ENCODE data around the gene MARK4. TPM values are rescaled to one million over a fixed set of nuclear protein-coding genes. Genes with fewer than 3 reads are reported as not detected.

Gene MARK4
- total and polyA plus RNA-seq, 2 experiments from 2014 or later, result 14.8 to 23.0 TPM

DNA sequence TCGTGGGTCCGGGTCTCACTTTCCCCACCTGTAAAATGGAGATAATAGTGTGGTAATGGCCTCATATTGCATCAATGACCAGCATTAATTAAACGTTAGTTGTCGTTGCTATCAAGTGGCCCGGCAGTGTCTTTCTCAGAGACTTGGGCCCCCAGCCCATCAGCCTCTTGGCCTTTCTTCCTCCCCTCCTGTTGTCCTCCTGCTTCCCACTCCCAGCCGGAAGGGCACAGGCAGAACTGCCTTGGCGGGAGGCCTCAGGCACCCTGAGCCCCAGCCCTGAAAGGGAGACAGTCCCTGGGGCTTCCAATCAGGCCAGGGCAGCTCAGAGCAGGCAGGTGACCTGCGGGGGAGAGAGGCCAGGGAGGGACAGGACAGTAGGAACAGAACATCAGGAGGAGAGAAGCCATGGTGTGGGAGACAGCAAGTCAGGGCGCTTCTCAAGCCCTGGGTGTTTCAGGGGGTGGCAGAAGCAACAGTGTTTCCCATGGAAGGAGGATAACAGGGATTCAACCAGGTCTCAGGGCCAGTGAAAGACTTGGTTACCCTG is 4.6 kb downstream of the MARK4 start:
- DNase-seq (ENCODE audit: low spot score), result no peak

DNA sequence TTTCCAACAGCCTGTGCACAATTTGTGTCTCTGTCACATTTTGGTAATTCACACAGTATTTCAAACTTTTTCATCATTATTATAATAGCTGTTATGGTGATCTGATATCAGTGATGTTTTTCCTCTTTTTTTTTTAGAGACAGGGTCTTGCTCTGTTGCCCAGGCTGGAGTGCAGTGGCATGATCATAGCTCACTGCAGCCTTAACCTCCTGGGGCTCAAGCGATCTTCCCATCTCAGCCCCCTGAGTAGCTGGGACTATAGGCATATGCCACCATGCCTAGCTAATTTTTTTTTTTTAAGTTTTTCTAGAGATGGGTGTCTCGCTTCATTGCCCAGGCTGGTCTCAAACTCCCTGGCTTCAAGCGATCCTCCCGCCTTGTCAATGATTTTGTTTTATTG is 5.8 kb downstream of the MARK4 start:
- 95% methylated on average over 4 of the region's 4 CpGs for WGBS (ENCODE audit: low lambda C conversion rate, missing lambda C conversion rate)
- no peak overlapping the region for H3K4me2 ChIP-seq
- peaks cover 4% of the 10 kb centered on the region for H3K4me1 ChIP-seq (ENCODE audit: insufficient read depth)
- H3K4me3 ChIP-seq, result no peak overlapping the region
- no peak overlapping the region for H3K27ac ChIP-seq
- DNase-seq (ENCODE audit: low spot score), result no peak
- H3K9me2 ChIP-seq (replicated peaks; ENCODE audit: insufficient read depth), result no peaks in the 10 kb centered on the region
- TF ChIP-seq, protein P1, sequence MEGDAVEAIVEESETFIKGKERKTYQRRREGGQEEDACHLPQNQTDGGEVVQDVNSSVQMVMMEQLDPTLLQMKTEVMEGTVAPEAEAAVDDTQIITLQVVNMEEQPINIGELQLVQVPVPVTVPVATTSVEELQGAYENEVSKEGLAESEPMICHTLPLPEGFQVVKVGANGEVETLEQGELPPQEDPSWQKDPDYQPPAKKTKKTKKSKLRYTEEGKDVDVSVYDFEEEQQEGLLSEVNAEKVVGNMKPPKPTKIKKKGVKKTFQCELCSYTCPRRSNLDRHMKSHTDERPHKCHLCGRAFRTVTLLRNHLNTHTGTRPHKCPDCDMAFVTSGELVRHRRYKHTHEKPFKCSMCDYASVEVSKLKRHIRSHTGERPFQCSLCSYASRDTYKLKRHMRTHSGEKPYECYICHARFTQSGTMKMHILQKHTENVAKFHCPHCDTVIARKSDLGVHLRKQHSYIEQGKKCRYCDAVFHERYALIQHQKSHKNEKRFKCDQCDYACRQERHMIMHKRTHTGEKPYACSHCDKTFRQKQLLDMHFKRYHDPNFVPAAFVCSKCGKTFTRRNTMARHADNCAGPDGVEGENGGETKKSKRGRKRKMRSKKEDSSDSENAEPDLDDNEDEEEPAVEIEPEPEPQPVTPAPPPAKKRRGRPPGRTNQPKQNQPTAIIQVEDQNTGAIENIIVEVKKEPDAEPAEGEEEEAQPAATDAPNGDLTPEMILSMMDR (IDR thresholded peaks at IDR 0.05; ENCODE audit: poor library complexity), result no peak
- TF ChIP-seq EZH2phosphoT487 (IDR thresholded peaks at IDR 0.05; ENCODE audit: low read depth, severe bottlenecking, unreplicated experiment) (no peak), EZH2 (IDR thresholded peaks at IDR 0.05; ENCODE audit: borderline replicate concordance) (no peak)
- no peaks in the 10 kb centered on the region for H3K9me3 ChIP-seq (ENCODE audit: low read depth)
- no peaks in the 10 kb centered on the region for H3K36me3 ChIP-seq (replicated peaks; ENCODE audit: insufficient read depth, low read depth)
- no peak overlapping the region for H2AFZ ChIP-seq
- H4K20me1 ChIP-seq (ENCODE audit: insufficient read depth, poor library complexity, severe bottlenecking), result peaks cover 37% of the 10 kb centered on the region
- H3K79me2 ChIP-seq, result peaks cover 56% of the 10 kb centered on the region
- no peaks in the 10 kb centered on the region for H3K27me3 ChIP-seq

More for the DNA sequence above, 4.6 kb downstream of the MARK4 start:
- Histone ChIP-seq H3K9me2 (replicated peaks; ENCODE audit: insufficient read depth) (no peaks in the 10 kb centered on the region), H3K79me2 (peaks cover 64% of the 10 kb centered on the region), H2AFZ (no peak overlapping the region), H3K4me2 (no peak overlapping the region), H4K20me1 (ENCODE audit: insufficient read depth, poor library complexity, severe bottlenecking) (peaks cover 41% of the 10 kb centered on the region), H3K27ac (no peak overlapping the region), H3K4me3 (no peak overlapping the region), H3K27me3 (no peaks in the 10 kb centered on the region), H3K4me1 (ENCODE audit: insufficient read depth) (peaks cover 4% of the 10 kb centered on the region), H3K36me3 (replicated peaks; ENCODE audit: insufficient read depth, low read depth) (no peaks in the 10 kb centered on the region), H3K9me3 (ENCODE audit: low read depth) (no peaks in the 10 kb centered on the region)
- TF ChIP-seq, protein P1 (IDR thresholded peaks at IDR 0.05; ENCODE audit: poor library complexity), result no peak
- TF ChIP-seq EZH2phosphoT487 (IDR thresholded peaks at IDR 0.05; ENCODE audit: low read depth, severe bottlenecking, unreplicated experiment), result no peak
- no peak for TF ChIP-seq EZH2 (IDR thresholded peaks at IDR 0.05; ENCODE audit: borderline replicate concordance)
- 91% methylated on average over 9 of the region's 9 CpGs for WGBS (ENCODE audit: low lambda C conversion rate, missing lambda C conversion rate)

GRCh38 chr19:45258862-45259261 is 7.8 kb downstream of the MARK4 start:
- H3K4me3 ChIP-seq, result no peak overlapping the region
- H3K79me2 ChIP-seq, result peaks cover 36% of the 10 kb centered on the region
- H3K4me1 ChIP-seq (ENCODE audit: insufficient read depth), result no peaks in the 10 kb centered on the region
- no peak overlapping the region for H3K27ac ChIP-seq
- TF ChIP-seq, protein P1 (IDR thresholded peaks at IDR 0.05; ENCODE audit: poor library complexity), result no peak
- TF ChIP-seq EZH2 (IDR thresholded peaks at IDR 0.05; ENCODE audit: borderline replicate concordance) (no peak), EZH2phosphoT487 (IDR thresholded peaks at IDR 0.05; ENCODE audit: low read depth, severe bottlenecking, unreplicated experiment) (no peak)
- H3K9me2 ChIP-seq (replicated peaks; ENCODE audit: insufficient read depth), result no peaks in the 10 kb centered on the region
- H3K9me3 ChIP-seq (ENCODE audit: low read depth), result no peaks in the 10 kb centered on the region
- no peaks in the 10 kb centered on the region for H3K36me3 ChIP-seq (replicated peaks; ENCODE audit: insufficient read depth, low read depth)
- WGBS (ENCODE audit: low lambda C conversion rate, missing lambda C conversion rate), result 97% methylated on average over 18 of the region's 19 CpGs
- peaks cover 22% of the 10 kb centered on the region for H4K20me1 ChIP-seq (ENCODE audit: insufficient read depth, poor library complexity, severe bottlenecking)
- no peak for DNase-seq (ENCODE audit: low spot score)
- H3K27me3 ChIP-seq, result no peaks in the 10 kb centered on the region
- H3K4me2 ChIP-seq, result no peak overlapping the region
- no peak overlapping the region for H2AFZ ChIP-seq

All from hepatocyte (in vitro differentiated cells).